NCI-H748 (cell line): ENCODE measurements around the gene POU3F2.

Experiments
- DNase-seq: peaks from one replicate; lab custom pipeline; 2025; ENCODE audit not compliant: unreplicated experiment; lab: John Stamatoyannopoulos, UW

POU3F2 gene

GRCh38 chr6:98834060-98835031 is at the start of gene POU3F2:
POU3F2 (plus strand) TSS chr6:98834574; CDS start chr6:98834874, 300 bp downstream.
- peak; percentile 99 for DNase-seq

- DNase-seq = peak; percentile 96
Observed at GRCh38 chr6:98787435-98787834, 46.9 kb upstream of the POU3F2 start.

GRCh38 chr6:98787961-98788360 is 46.4 kb upstream of the POU3F2 start:
- peak; percentile 89 for DNase-seq

GRCh38 chr6:98794307-98794842 is 40.0 kb upstream of the POU3F2 start:
- no peak for DNase-seq

- DNase-seq = no peak
Observed at GRCh38 chr6:98797217-98797994, 37.0 kb upstream of the POU3F2 start.

- DNase-seq = no peak
Observed at GRCh38 chr6:98800866-98801265, 33.5 kb upstream of the POU3F2 start.

- no peak for DNase-seq
Observed at GRCh38 chr6:98808541-98809210, 25.7 kb upstream of the POU3F2 start.

- DNase-seq = no peak
Observed at GRCh38 chr6:98812220-98812619, 22.2 kb upstream of the POU3F2 start.

- no peak for DNase-seq
Observed at GRCh38 chr6:98816799-98817198, 17.6 kb upstream of the POU3F2 start.

GRCh38 chr6:98821756-98822405 is 12.5 kb upstream of the POU3F2 start:
- DNase-seq = no peak

- no peak for DNase-seq
Observed at GRCh38 chr6:98823428-98824161, 10.8 kb upstream of the POU3F2 start.

GRCh38 chr6:98824162-98824901 is 10.0 kb upstream of the POU3F2 start:
- peak; percentile 67 for DNase-seq

- peak; percentile 34 for DNase-seq
Observed at GRCh38 chr6:98824902-98825599, 9.3 kb upstream of the POU3F2 start.

- DNase-seq = no peak
Observed at GRCh38 chr6:98825600-98826230, 8.7 kb upstream of the POU3F2 start.

- DNase-seq = peak; percentile 35
Observed at GRCh38 chr6:98827295-98828159, 6.8 kb upstream of the POU3F2 start.

- DNase-seq = no peak
Observed at GRCh38 chr6:98828211-98828788, 6.1 kb upstream of the POU3F2 start.

GRCh38 chr6:98828941-98829411 is 5.4 kb upstream of the POU3F2 start:
- DNase-seq = peak; percentile 93
